Stimulated activated CD4-positive, alpha-beta T cell treated with anti-CD3 and anti-CD28 coated beads, Interleukin-1b, Interleukin-23, amount 100 ng/mL, for 48 hours (primary cell): ENCODE measurements around the gene SAMD14.

Experiments used
- DNase-seq: peaks from one replicate; pipeline ENCODE4 v3.0.0-alpha.2; 2020

Gene SAMD14

DNA sequence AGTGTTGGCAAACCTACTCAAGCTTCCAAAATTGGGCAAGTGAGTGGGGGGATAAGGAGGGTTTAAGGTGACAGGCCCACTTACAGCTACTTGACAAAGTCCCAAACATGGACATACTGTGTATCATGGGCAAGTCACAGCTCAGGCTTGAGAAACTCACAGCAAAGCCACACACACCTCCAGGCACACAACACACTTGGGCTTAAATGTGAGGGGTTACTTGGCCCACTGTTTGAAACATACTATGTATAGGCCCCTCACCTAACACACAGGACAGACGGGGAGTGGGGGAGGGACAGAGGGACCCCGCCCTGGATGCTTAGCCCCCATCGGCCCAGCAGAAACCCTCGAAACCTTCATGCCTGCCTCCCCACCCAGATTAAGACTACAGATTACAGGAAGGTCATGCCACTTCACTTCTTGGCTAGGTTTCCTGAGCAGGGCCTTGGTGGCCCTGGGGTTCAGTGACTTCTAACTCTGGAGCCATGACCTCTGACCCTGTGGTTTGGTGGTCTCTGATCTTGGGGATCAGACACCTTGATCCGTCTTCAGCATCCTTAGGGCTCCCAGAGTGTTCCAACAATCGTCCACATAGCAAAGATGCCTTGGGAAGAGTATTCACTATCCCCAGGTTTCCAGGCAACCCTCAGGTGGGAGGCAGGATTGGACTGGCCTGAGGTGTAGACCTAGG is 2.3 kb upstream of the SAMD14 start:
- DNase-seq: no peak

- no peak for DNase-seq
Measured at GRCh38 chr17:50130559-50131305, 772 bp upstream of the SAMD14 start.

DNA sequence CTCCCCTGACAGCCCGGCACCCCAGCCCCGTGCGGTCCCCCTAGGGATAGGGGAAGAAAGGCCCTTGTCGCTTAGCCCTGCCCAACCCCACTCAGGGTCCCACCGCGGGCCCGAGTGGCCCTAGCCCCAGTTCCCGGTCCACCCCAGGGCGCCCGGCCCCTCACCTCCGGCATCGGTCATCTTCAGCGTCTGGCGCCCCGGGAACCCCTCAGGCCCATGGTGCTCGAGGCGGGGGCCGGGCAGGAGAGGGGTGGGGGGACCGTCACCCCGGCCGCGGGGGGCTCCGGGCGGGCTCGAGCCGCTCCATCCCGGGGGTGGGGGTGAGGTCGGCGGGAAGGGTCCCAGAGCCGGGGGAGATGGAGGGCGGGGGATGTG is 620 bp downstream of the SAMD14 start:
- DNase-seq: no peak

GRCh38 chr17:50128441-50129352 is 1.3 kb downstream of the SAMD14 start:
- no peak for DNase-seq

GRCh38 chr17:50127697-50128361 is 2.1 kb downstream of the SAMD14 start:
- DNase-seq: no peak

DNA sequence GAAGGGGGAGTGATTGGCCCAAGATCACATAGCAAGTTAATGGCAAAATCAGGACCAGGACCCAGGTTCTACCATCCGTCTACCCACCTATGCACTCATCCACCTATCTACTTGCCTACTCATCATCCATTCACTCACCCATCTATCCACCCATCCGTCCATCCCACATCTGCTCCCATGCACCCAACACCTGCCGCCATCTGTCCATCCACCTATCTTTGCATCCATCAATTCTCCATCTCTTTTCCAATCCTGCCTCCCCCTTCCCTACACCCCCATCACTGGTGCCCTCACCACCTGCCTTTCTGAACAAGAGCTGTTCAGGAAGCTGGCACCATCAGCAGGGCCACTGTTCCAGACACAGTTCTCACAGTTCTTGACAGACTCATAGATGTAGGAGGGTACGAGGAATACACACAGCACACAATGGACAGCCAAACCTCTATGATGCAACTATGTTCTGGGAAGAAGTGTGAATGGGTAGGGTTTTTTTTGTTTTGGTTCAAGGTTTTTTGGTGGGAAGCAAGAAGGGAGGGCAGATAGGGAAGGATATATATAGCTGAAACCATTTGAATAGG is 4.5 kb downstream of the SAMD14 start:
- DNase-seq: no peak

GRCh38 chr17:50123649-50124349 is 6.2 kb downstream of the SAMD14 start:
- DNase-seq: no peak

- no peak for DNase-seq
Measured at GRCh38 chr17:50122945-50123344, 7.0 kb downstream of the SAMD14 start.

DNA sequence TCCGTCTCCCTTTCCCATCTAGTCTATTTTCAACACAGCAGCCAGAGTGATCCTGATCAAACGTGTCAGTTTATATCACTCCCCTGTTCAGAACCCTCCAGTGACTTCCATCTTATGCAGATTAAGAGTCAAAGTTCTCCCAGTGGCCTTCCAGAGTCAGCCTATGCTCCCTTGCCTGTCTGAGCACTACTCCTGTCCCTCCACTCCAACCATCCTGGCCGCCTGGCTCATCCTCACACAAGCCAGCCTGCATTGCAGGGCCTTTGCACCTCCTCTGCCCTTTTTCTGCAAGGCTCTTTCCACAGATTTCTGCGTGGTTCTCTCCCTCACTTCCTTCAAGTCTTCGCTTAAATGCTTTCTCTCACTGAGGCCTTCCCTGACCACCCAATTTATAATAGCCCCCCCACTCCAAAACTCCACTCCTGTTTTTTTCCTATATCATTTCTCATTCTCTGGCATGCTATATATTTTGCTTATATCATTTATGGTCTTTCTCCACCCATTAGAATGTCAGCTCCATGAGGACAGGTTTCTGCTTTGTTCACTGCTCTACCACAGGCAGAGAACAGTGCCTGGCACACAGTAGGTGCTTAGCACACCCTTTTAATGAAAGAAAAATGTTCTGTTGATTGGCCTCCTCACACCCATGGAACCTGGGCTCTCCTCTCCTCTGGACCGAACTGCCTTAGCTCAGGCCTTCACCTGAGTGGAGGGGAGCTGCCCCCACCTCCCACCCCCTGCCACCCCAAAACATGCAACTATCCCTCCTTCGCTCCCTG is 9.3 kb downstream of the SAMD14 start:
- no peak for DNase-seq

- DNase-seq: no peak
Measured at GRCh38 chr17:50118828-50119218, 11.1 kb downstream of the SAMD14 start.

DNA sequence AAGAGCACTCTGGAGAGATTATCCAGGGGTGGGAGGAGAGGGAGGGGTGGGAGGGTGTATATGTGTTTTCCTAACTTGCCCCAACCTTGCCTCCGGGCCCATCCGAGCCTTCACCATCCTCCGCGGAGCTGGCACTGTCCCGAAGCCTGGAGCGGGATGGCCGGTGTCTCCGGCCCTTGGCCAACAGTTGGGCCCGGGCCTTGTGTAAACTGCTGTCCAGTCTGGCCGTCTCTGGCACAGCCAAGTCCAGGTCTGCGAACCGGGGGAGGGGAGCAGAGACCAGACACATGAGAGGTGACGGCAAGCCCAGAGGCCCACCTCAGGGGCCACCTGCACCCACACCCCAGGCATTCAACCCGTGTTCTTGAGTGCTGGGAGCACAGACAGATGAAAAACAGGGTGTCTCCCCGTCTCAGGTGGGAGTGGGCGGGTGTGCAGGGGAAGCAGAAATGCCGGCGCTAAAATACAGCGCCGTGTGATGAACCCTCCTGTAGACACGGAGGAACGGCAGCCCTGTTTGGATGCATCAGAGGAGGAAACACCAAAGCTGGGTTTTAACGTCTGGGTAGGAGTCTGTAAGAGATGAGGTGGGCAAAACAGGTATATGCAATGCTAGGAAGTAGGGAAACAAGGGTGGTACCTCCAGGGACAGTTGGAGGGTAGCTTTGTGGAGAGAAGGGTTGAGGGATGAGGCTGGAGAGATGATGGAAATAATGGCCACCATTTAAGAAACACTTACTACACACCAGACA is 11.7 kb downstream of the SAMD14 start:
- no peak for DNase-seq

GRCh38 chr17:50117202-50118051 is 12.5 kb downstream of the SAMD14 start:
- peak; percentile 67 for DNase-seq

DNA sequence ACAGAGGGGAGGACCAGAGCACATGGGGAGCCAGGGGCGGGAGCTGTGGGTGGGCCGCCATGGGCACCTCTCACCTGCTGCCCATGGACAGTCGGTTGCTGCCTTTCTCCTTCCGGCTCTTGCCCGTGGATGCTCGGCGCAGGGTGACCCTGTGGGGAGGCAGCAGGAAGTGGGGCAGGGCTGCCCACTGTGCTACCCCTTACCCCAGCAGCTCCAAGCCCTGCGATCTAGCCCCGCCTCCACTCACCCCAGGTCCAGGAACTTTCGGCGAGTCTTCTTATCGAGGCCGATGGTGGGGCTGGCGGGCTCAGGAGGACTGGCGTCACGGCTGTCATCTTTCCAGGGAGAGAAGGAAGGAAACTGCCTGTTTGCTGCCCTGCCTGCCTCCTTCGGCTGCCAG is 14.2 kb downstream of the SAMD14 start:
- no peak for DNase-seq

DNA sequence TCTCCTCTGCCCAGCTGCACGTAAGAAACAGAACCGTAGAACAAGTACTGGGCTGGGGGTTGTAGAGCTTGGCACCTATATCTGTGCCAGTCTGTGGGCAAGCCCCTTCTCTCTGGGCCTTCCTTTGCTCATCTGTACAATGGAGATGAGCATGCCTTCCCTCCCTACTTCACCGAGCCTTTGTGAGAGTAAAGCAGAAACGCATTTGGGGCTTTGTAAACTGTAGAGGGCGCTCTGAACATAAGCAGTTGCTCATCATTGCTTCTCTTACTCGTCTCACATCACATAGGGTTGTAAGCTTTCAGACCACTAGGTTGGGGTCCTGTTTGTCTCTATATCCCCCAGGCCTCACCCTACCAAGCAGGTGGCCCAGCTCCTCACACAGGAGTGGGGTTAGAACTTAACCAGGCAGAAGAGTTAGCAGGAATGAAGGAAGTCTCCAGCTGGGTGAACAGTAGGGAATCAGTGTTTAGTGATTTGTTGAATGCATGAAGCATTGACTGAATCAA is 15.1 kb downstream of the SAMD14 start:
- peak; percentile 46 for DNase-seq

- no peak for DNase-seq
Measured at GRCh38 chr17:50114401-50114800, 15.6 kb downstream of the SAMD14 start.

DNA sequence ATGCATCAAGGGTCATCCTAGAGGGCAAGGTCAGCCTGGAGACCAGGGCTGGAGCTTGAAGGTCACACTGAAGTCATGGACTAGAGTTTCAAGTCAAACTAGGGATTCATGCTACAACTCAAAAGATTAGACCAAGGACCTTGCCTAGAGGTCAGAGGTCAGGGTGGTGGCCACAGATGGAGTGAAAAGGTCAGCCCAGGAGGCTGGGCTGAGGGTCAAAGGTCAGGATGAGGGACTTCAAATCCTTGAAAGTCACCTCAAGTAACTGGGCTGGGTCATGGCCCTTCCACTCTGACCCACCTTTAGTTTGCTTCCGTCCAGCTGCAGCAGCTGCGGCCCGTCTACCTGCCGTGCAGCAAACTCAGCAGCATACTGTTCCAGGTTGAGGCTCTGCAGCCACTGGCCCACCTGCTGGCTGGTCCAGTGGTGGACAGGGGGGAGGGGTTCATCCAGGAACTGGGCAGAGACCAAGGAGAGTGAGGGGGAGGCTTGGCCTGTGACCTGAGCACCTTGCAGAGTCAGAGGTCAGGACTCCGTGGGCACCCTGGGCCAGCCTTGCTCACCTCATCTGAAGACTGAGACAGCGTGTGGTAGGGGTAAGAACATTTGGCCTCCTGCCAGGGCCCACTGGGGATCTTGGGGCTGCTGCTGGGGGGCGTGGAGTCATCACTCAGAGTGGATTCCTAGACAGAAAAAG is 16.2 kb downstream of the SAMD14 start:
- DNase-seq: no peak

DNA sequence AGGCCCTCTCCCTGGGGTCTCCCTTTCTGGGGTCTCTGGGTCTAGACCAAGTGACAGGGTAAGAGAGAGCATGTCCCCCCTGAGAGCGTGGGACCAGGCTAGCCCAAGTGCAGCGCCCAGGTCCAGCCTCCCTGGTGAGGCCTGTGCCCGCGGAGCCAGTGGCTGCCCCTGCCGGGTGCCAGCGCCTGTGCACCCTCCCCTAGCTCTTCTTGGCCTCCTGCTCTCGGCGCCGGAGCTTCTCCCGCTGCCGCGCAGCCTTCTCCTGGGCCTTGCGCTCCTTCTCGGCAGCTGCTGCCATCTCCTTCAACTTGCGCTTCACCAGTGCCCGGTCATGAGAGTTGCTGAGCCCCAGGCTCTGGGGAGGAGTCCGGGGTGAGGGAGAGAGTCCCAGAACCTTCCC is 17.3 kb downstream of the SAMD14 start:
- no peak for DNase-seq
